Activated CD8-positive, alpha-beta memory T cell treated with anti-CD3 and anti-CD28 coated beads, Interleukin-2, amount 10 ng/mL, durations not matched to agents 7 days and 5 days (primary cell): Measurements from ENCODE around the gene VPS18. TPM values are rescaled to one million over a fixed set of nuclear protein-coding genes. Genes with fewer than 3 reads are reported as not detected.
A peak's percentile ranks its signal among the peaks of the same experiment; 100 is the strongest.

ENCODE experiments used
- ATAC-seq: fragments of 150-1000 bp; cut with Tn5 transposase; one replicate; pipeline ENCODE4 v1.10.0; 2021; ENCODE audit warnings: moderate library complexity
- CTCF ChIA-PET: fragments of 350-600 bp; sonication (Branson Sonifier 250); formaldehyde crosslinking; loops from one replicate; lab custom pipeline; 2021; ENCODE audit warnings: antibody characterized with exemption; lab: Charles Lee
- DNase-seq: peaks from one replicate; pipeline ENCODE4 v3.0.0-alpha.2; 2020
- H3K27ac Mint-ChIP-seq: one replicate; pipeline ENCODE4 v1.8.0; 2021; ENCODE audit warnings: mild to moderate bottlenecking, mixed read lengths
- H3K27me3 Mint-ChIP-seq: one replicate; pipeline ENCODE4 v1.8.0; 2021; ENCODE audit warnings: mixed read lengths
- H3K36me3 Mint-ChIP-seq: one replicate; pipeline ENCODE4 v1.8.0; 2021; ENCODE audit warnings: mild to moderate bottlenecking, mixed read lengths
- H3K4me1 Mint-ChIP-seq: one replicate; pipeline ENCODE4 v1.8.0; 2021; ENCODE audit warnings: mixed read lengths
- H3K4me3 Mint-ChIP-seq: one replicate; pipeline ENCODE4 v1.8.0; 2021; ENCODE audit warnings: mild to moderate bottlenecking, moderate library complexity, mixed read lengths
- H3K9me3 Mint-ChIP-seq: one replicate; pipeline ENCODE4 v1.8.0; 2022; ENCODE audit warnings: low read depth, mixed read lengths
- total RNA-seq, 2 experiments: library from RNA; stranded (reverse); gene quantifications; one replicate each; pipeline ENCODE4 v1.2.3, GENCODE V29; 2021

The VPS18 gene
- total RNA-seq, 2 experiments from 2014 or later = 16.9 to 19.5 TPM

- Mint-ChIP-seq H3K4me1 (peaks cover 7% of the 10 kb centered on the region), H3K27me3 (peaks cover 18% of the 10 kb centered on the region), H3K27ac (no peak overlapping the region), H3K9me3 (no peaks in the 10 kb centered on the region), H3K4me3 (peak overlapping the region; percentile 57), H3K36me3 (no peaks in the 10 kb centered on the region)
- CTCF ChIA-PET = interaction anchor here (1.3 to 12.6 kb wide), 7 partner anchors 9 to 109 kb away, joined by 3 to 180 read pairs (median 10); partner anchors contain the start of genes GCHFR and VPS18
- DNase-seq (no peak), ATAC-seq (no peak)
Observed at GRCh38 chr15:40872791-40873693, 21.2 kb upstream of the VPS18 start.

GRCh38 chr15:40873694-40874561 is 20.3 kb upstream of the VPS18 start, which contains the start of gene RHOV:
RHOV (minus strand) TSS chr15:40874234; CDS start chr15:40874139, 95 bp downstream.
- Mint-ChIP-seq H3K36me3 (no peaks in the 10 kb centered on the region), H3K4me1 (peaks cover 11% of the 10 kb centered on the region)
- ATAC-seq = peak; percentile 84

GRCh38 chr15:40875991-40876730 is 18.1 kb upstream of the VPS18 start:
- Mint-ChIP-seq H3K4me3 (no peak overlapping the region), H3K27ac (no peak overlapping the region), H3K27me3 (peaks cover 18% of the 10 kb centered on the region), H3K9me3 (no peaks in the 10 kb centered on the region), H3K36me3 (no peaks in the 10 kb centered on the region), H3K4me1 (peaks cover 17% of the 10 kb centered on the region)
- CTCF ChIA-PET = interaction anchor here (0.9 to 12.6 kb wide), 3 partner anchors 14 to 18 kb away, joined by 4 to 180 read pairs (median 64); partner anchors contain the start of gene VPS18
- ATAC-seq = no peak
- no peak for DNase-seq

More at GRCh38 chr15:40873694-40874561, 20.3 kb upstream of the VPS18 start, which contains the start of gene RHOV:
- H3K27me3 Mint-ChIP-seq = peaks cover 18% of the 10 kb centered on the region
- H3K27ac Mint-ChIP-seq = no peak within 1 kb of the TSS
- CTCF ChIA-PET = interaction anchor here (1.3 to 12.6 kb wide), 7 partner anchors 8 to 110 kb away, joined by 3 to 180 read pairs (median 10); partner anchors contain the start of genes GCHFR and VPS18
- H3K4me3 Mint-ChIP-seq = peak within 1 kb of the TSS; percentile 57
- DNase-seq = peak; percentile 56
- no peaks in the 10 kb centered on the region for H3K9me3 Mint-ChIP-seq

GRCh38 chr15:40877694-40878093 is 16.6 kb upstream of the VPS18 start:
- peaks cover 17% of the 10 kb centered on the region for H3K4me1 Mint-ChIP-seq
- peaks cover 12% of the 10 kb centered on the region for H3K27me3 Mint-ChIP-seq
- no peaks in the 10 kb centered on the region for H3K9me3 Mint-ChIP-seq
- no peaks in the 10 kb centered on the region for H3K36me3 Mint-ChIP-seq
- no peak for DNase-seq
- H3K27ac Mint-ChIP-seq = no peak overlapping the region
- ATAC-seq = no peak
- CTCF ChIA-PET = interaction anchor here (1.3 to 12.6 kb wide), 4 partner anchors 8 to 20 kb away, joined by 3 to 180 read pairs (median 50); partner anchors contain the start of gene VPS18
- no peak overlapping the region for H3K4me3 Mint-ChIP-seq

- H3K27me3 Mint-ChIP-seq = peaks cover 8% of the 10 kb centered on the region
- H3K27ac Mint-ChIP-seq = no peak overlapping the region
- no peaks in the 10 kb centered on the region for H3K36me3 Mint-ChIP-seq
- no peak overlapping the region for H3K4me3 Mint-ChIP-seq
- no peaks in the 10 kb centered on the region for H3K9me3 Mint-ChIP-seq
- ATAC-seq = peak; percentile 52
- CTCF ChIA-PET = interaction anchor here (0.6 to 12.6 kb wide), 6 partner anchors 9 to 44 kb away, joined by 3 to 180 read pairs (median 19); partner anchors contain the start of gene VPS18
- DNase-seq = no peak
- peaks cover 16% of the 10 kb centered on the region for H3K4me1 Mint-ChIP-seq
Observed at GRCh38 chr15:40878785-40879184, 15.5 kb upstream of the VPS18 start.

GRCh38 chr15:40879609-40880008 is 14.6 kb upstream of the VPS18 start:
- H3K4me3 Mint-ChIP-seq = no peak overlapping the region
- no peak for DNase-seq
- peaks cover 20% of the 10 kb centered on the region for H3K4me1 Mint-ChIP-seq
- H3K9me3 Mint-ChIP-seq = no peaks in the 10 kb centered on the region
- no peaks in the 10 kb centered on the region for H3K36me3 Mint-ChIP-seq
- peaks cover 5% of the 10 kb centered on the region for H3K27me3 Mint-ChIP-seq
- ATAC-seq = peak; percentile 34
- CTCF ChIA-PET = interaction anchor here (6.4 to 12.6 kb wide), 2 partner anchors 15 to 22 kb away, joined by 35 to 180 read pairs; partner anchors contain the start of gene VPS18
- H3K27ac Mint-ChIP-seq = no peak overlapping the region

GRCh38 chr15:40881351-40881750 is 12.9 kb upstream of the VPS18 start:
- H3K4me1 Mint-ChIP-seq = peaks cover 27% of the 10 kb centered on the region
- no peak for DNase-seq
- peaks cover 2% of the 10 kb centered on the region for H3K27me3 Mint-ChIP-seq
- no peak for ATAC-seq
- CTCF ChIA-PET = interaction anchor here (0.7 to 6.4 kb wide), 8 partner anchors 8 to 32 kb away, joined by 3 to 35 read pairs (median 4); partner anchors contain the start of genes RHOV and VPS18
- H3K4me3 Mint-ChIP-seq = no peak overlapping the region
- no peaks in the 10 kb centered on the region for H3K9me3 Mint-ChIP-seq
- no peaks in the 10 kb centered on the region for H3K36me3 Mint-ChIP-seq
- H3K27ac Mint-ChIP-seq = no peak overlapping the region

- DNase-seq (no peak), ATAC-seq (no peak)
- Mint-ChIP-seq H3K4me3 (no peak overlapping the region), H3K9me3 (no peaks in the 10 kb centered on the region), H3K27ac (no peak overlapping the region), H3K27me3 (peaks cover 2% of the 10 kb centered on the region), H3K4me1 (peaks cover 17% of the 10 kb centered on the region), H3K36me3 (no peaks in the 10 kb centered on the region)
- CTCF ChIA-PET = interaction anchor here (0.5 to 4.5 kb wide), 6 partner anchors 15 to 373 kb away, joined by 3 to 71 read pairs (median 4); no protein-coding TSS in a partner anchor
Observed at GRCh38 chr15:40886586-40886985, 7.7 kb upstream of the VPS18 start.

GRCh38 chr15:40889112-40889511 is 5.1 kb upstream of the VPS18 start:
- no peak overlapping the region for H3K4me3 Mint-ChIP-seq
- no peaks in the 10 kb centered on the region for H3K9me3 Mint-ChIP-seq
- CTCF ChIA-PET = interaction anchor here (1.2 to 5.9 kb wide), 3 partner anchors 15 to 34 kb away, joined by 3 to 223 read pairs (median 64); partner anchors contain the start of gene RHOV
- no peak for DNase-seq
- H3K27ac Mint-ChIP-seq = no peak overlapping the region
- peaks cover 29% of the 10 kb centered on the region for H3K4me1 Mint-ChIP-seq
- no peak for ATAC-seq
- H3K27me3 Mint-ChIP-seq = peaks cover 2% of the 10 kb centered on the region
- H3K36me3 Mint-ChIP-seq = no peaks in the 10 kb centered on the region

- no peak overlapping the region for H3K27ac Mint-ChIP-seq
- peaks cover 2% of the 10 kb centered on the region for H3K36me3 Mint-ChIP-seq
- CTCF ChIA-PET = interaction anchor here (1.1 to 5.9 kb wide), 12 partner anchors 9 to 293 kb away, joined by 3 to 223 read pairs (median 5); partner anchors contain the start of gene RHOV
- no peaks in the 10 kb centered on the region for H3K27me3 Mint-ChIP-seq
- peaks cover 31% of the 10 kb centered on the region for H3K4me1 Mint-ChIP-seq
- H3K9me3 Mint-ChIP-seq = no peaks in the 10 kb centered on the region
- H3K4me3 Mint-ChIP-seq = no peak overlapping the region
- DNase-seq (no peak), ATAC-seq (no peak)
Observed at GRCh38 chr15:40891138-40891537, 3.1 kb upstream of the VPS18 start.

- peaks cover 3% of the 10 kb centered on the region for H3K36me3 Mint-ChIP-seq
- H3K9me3 Mint-ChIP-seq = no peaks in the 10 kb centered on the region
- H3K4me3 Mint-ChIP-seq = no peak overlapping the region
- CTCF ChIA-PET = interaction anchor here (0.6 to 5.9 kb wide), 23 partner anchors 10 to 326 kb away, joined by 3 to 223 read pairs (median 5); partner anchors contain the start of gene RHOV
- H3K4me1 Mint-ChIP-seq = peaks cover 32% of the 10 kb centered on the region
- no peak overlapping the region for H3K27ac Mint-ChIP-seq
- ATAC-seq = no peak
- DNase-seq = peak; percentile 59
- no peaks in the 10 kb centered on the region for H3K27me3 Mint-ChIP-seq
Observed at GRCh38 chr15:40891810-40892446, 2.3 kb upstream of the VPS18 start.
